Tibial nerve (tissue), 4 donors: Measurements from ENCODE around the gene FRYL.

Experiments
- EP300 ChIP-seq, 2 donors: sonication (generic); formaldehyde crosslinking; IDR thresholded peaks; one replicate each; pipeline ENCODE4 v1.6.1; 2017; ENCODE audit warnings: antibody characterized with exemption in 2 of 2, mild to moderate bottlenecking in 1 of 2
- POLR2A ChIP-seq, 2 donors: fragments of 450-650 bp; IDR thresholded peaks; one replicate each; pipeline ENCODE4 v1.6.1; 2017; ENCODE audit warnings: antibody characterized with exemption in 2 of 2, mild to moderate bottlenecking in 2 of 2, moderate library complexity in 2 of 2
- TF ChIP-seq, protein P1 (sequence below), 5 experiments: fragments of 200-600 bp in 3 of 5; fragments of 450-650 bp in 2 of 5; sonication (generic) in 3 of 5; IDR thresholded peaks; one replicate each; pipeline ENCODE4 v1.5.1; 2016 to 2019; ENCODE audit warnings: antibody characterized with exemption in 5 of 5, mild to moderate bottlenecking in 3 of 5, moderate library complexity in 2 of 5

DNA sequence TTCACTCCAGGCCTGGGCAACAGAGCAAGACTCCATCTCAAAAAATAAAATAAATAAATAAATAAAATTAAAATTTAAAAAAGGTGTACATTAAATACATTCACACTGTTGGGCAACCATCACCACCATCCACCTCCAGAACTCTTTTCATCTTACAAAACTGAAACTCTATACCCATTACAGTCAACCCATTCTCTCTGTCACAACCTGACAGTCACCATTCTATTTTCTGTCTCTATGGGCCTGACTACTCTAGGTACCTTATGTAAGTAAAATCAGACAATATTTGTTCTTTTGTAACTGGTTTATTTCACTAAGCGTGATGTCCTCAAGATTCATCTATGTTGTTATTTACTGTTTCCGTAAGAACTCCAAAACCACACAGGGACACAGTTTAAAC is 59.6 kb downstream of the FRYL start:
- TF ChIP-seq, protein P1, sequence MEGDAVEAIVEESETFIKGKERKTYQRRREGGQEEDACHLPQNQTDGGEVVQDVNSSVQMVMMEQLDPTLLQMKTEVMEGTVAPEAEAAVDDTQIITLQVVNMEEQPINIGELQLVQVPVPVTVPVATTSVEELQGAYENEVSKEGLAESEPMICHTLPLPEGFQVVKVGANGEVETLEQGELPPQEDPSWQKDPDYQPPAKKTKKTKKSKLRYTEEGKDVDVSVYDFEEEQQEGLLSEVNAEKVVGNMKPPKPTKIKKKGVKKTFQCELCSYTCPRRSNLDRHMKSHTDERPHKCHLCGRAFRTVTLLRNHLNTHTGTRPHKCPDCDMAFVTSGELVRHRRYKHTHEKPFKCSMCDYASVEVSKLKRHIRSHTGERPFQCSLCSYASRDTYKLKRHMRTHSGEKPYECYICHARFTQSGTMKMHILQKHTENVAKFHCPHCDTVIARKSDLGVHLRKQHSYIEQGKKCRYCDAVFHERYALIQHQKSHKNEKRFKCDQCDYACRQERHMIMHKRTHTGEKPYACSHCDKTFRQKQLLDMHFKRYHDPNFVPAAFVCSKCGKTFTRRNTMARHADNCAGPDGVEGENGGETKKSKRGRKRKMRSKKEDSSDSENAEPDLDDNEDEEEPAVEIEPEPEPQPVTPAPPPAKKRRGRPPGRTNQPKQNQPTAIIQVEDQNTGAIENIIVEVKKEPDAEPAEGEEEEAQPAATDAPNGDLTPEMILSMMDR (IDR thresholded peaks at IDR 0.05), result no peak
- TF ChIP-seq POLR2A (IDR thresholded peaks at IDR 0.05), result no peak
- no peak for TF ChIP-seq EP300 (IDR thresholded peaks at IDR 0.05)
